ENCODE results near the gene SULT1A2.
"Not testable (repeated sequence)": the region's sequence is repeated elsewhere in the genome, so short reads cannot be mapped to it uniquely, and the experiment has no call there.

Gene SULT1A2

DNA sequence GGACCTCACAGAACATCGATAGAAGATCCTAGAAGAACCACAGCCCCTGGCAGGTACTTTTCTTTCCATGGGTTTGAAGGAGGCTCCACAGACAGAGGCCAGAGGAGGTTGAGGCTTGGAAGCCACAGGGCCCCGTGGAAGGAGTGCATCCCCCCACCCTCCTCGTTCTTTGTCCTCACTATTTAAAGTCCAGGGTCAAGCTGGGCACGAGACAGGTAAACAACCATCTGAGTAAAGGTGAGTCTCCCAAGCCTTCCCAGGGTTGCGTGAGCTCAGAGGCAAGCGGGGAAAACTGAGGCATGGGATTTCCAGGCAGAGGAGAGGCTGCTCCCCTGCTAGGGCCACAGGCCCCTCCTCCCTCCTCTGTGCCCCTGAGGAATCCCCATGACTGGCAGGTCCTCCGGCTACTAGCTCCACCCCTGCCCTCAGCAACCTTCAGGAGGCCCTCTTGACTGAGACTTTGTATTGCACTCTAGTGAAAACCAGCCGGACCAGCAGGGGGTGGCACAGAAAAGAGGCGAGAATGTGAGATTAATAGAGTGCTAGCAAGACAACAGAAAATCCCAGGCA is 927 bp upstream of the SULT1A2 start:
- H3K27me3 ChIP-seq (replicated peaks in 2 of 5; ENCODE audit: control insufficient read depth in 4 of 5, insufficient read depth in 5 of 5, low read length in 4 of 5), result no peaks in the 10 kb centered on the region
- peak; percentile 36 to 77 (median 59) for DNase-seq
- H3K4me1 ChIP-seq (ENCODE audit: control extremely low read depth in 1 of 4, control insufficient read depth in 4 of 4, insufficient read depth in 4 of 4, low read length in 3 of 4), result peaks cover 0 to 22% (median 18%) of the 10 kb centered on the region in 4 experiments
- no peak overlapping the region for H3K27ac ChIP-seq (ENCODE audit: insufficient read depth in 1 of 2, low read depth in 1 of 2, low read length in 2 of 2, poor library complexity in 1 of 2, severe bottlenecking in 2 of 2)
- no peaks in the 10 kb centered on the region for H3K36me3 ChIP-seq (ENCODE audit: control insufficient read depth in 4 of 4, insufficient read depth in 4 of 4, low read length in 3 of 4)
- ChIA-PET CTCF (interaction anchor here (0.8 to 1.5 kb wide), 4 partner anchors 12 to 26 kb away, joined by 3 to 8 read pairs (median 4); partner anchors contain the start of gene SULT1A1), POLR2A (no interaction called here)
- peak overlapping the region in 1 of 7 experiments; percentile 14 for H3K4me3 ChIP-seq (ENCODE audit: control insufficient read depth in 1 of 7, extremely low read depth in 1 of 7, insufficient read depth in 4 of 7, low read depth in 2 of 7, low read length in 6 of 7)
- WGBS (ENCODE audit: insufficient coverage), result 74% methylated on average over 8 of the region's 9 CpGs
- no peaks in the 10 kb centered on the region for H3K9me3 ChIP-seq (ENCODE audit: control extremely low read depth in 1 of 5, control insufficient read depth in 4 of 5, insufficient read depth in 2 of 5, low read depth in 1 of 5, low read length in 4 of 5)

DNA sequence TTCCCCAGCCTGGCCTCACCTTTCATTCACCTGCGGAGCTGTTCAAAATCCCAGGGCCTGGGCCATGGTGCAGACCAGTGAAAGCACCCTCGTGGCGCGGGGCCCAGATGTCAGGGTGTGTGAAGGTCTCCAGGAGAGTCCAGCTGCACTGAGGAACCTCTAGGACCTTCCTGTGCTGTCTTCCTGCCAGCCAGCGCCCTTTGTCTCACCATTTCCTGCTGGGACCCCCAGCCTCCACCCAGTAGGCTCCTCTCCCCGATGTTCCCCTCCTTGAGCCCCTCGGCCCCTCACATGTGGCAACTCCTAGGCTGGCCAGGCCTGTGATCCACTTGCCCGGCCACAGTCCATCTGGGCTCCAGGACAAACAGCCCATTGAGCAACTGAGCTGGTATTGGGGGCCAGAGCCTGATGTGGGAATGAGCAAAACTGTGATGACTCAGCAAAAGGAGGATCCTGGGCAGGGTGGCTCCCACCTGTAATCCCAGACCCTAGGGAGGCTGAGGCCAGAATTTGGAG is 677 bp downstream of the SULT1A2 start:
- CTCF ChIA-PET, result interaction anchor here (1.7 kb wide), 1 partner anchor 8 kb away, joined by 4 read pairs; no protein-coding TSS in a partner anchor
- H3K4me3 ChIP-seq (ENCODE audit: control insufficient read depth in 1 of 7, extremely low read depth in 1 of 7, insufficient read depth in 4 of 7, low read depth in 2 of 7, low read length in 6 of 7), result no peak overlapping the region

DNA sequence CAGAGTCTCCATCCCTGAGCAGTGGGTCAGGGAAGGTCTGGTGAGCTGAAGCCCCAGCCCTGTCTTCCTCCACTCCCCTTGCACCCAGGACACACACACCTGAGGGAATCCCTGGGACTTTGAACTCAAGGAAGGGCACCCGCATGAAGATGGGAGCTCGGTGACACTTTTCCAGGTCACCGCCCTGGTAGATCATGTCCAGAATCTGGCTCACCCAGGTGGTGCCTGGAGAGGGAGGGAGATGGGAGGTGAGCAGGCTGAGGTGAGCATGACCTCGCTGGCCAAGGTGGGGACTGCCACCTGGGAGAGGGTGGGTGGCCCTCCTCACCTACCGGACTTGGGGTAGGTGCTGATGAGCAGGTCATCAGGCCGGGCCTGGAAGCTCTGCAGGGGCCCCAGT is 1.4 kb downstream of the SULT1A2 start:
- H3K9me3 ChIP-seq (ENCODE audit: control extremely low read depth in 1 of 5, control insufficient read depth in 4 of 5, insufficient read depth in 2 of 5, low read depth in 1 of 5, low read length in 4 of 5), result not testable (repeated sequence)

More for the DNA sequence above, 677 bp downstream of the SULT1A2 start:
- POLR2A ChIA-PET, result no interaction called here
- Histone ChIP-seq H3K4me1 (ENCODE audit: control extremely low read depth in 1 of 4, control insufficient read depth in 4 of 4, insufficient read depth in 4 of 4, low read length in 3 of 4) (peaks cover 0 to 22% (median 18%) of the 10 kb centered on the region in 4 experiments), H3K27ac (ENCODE audit: insufficient read depth in 1 of 2, low read depth in 1 of 2, low read length in 2 of 2, poor library complexity in 1 of 2, severe bottlenecking in 2 of 2) (peak overlapping the region in 1 of 2 experiments; percentile 43), H3K36me3 (ENCODE audit: control insufficient read depth in 4 of 4, insufficient read depth in 4 of 4, low read length in 3 of 4) (peaks cover 0 to 9% (median 4%) of the 10 kb centered on the region in 4 experiments), H3K9me3 (ENCODE audit: control extremely low read depth in 1 of 5, control insufficient read depth in 4 of 5, insufficient read depth in 2 of 5, low read depth in 1 of 5, low read length in 4 of 5) (no peaks in the 10 kb centered on the region), H3K27me3 (replicated peaks in 2 of 5; ENCODE audit: control insufficient read depth in 4 of 5, insufficient read depth in 5 of 5, low read length in 4 of 5) (no peaks in the 10 kb centered on the region)
- 92% methylated on average over 2 of the region's 8 CpGs for WGBS (ENCODE audit: insufficient coverage)
- DNase-seq, result no peak

DNA sequence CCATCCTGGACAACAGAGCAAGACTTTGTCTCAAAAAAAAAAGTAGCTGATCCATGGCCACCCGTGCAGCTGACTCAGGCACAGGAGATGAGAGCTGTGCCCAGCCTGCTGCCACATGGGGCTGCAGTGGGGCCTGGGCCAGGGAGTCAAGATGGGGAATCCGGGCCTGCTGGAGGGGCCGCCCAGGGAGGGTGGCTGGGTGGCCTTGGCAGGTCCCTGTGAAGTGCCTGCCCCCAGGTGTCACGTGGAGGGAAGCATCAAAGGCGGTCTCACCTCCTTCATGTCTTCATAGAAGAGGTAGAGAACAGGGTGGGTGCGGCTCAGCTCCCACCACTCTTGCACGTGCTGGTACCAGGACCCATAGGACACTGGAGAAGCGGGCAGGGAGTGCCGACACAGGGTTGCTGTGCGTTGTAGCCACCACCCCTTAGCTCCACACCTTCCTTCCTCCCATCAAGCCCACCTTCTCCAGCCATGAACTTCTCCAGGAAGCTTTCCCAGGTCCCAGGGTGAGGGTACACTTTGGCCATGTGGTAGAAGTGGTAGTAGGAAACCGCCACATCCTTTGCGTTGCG is 3.8 kb downstream of the SULT1A2 start:
- Histone ChIP-seq H3K9me3 (ENCODE audit: control extremely low read depth in 1 of 5, control insufficient read depth in 4 of 5, insufficient read depth in 2 of 5, low read depth in 1 of 5, low read length in 4 of 5) (no peaks in the 10 kb centered on the region), H3K36me3 (ENCODE audit: control insufficient read depth in 4 of 4, insufficient read depth in 4 of 4, low read length in 3 of 4) (peaks cover 5 to 38% (median 21%) of the 10 kb centered on the region in 4 experiments), H3K4me1 (ENCODE audit: control extremely low read depth in 1 of 4, control insufficient read depth in 4 of 4, insufficient read depth in 4 of 4, low read length in 3 of 4) (peaks cover 0 to 20% (median 15%) of the 10 kb centered on the region in 4 experiments), H3K27me3 (replicated peaks in 2 of 5; ENCODE audit: control insufficient read depth in 4 of 5, insufficient read depth in 5 of 5, low read length in 4 of 5) (no peaks in the 10 kb centered on the region), H3K27ac (ENCODE audit: insufficient read depth in 1 of 2, low read depth in 1 of 2, low read length in 2 of 2, poor library complexity in 1 of 2, severe bottlenecking in 2 of 2) (no peak overlapping the region), H3K4me3 (ENCODE audit: control insufficient read depth in 1 of 7, extremely low read depth in 1 of 7, insufficient read depth in 4 of 7, low read depth in 2 of 7, low read length in 6 of 7) (no peak overlapping the region)
- 87% methylated on average over 7 of the region's 13 CpGs for WGBS (ENCODE audit: insufficient coverage)
- DNase-seq, result no peak
- ChIA-PET POLR2A (no interaction called here), CTCF (no interaction called here)

More for the DNA sequence above, 1.4 kb downstream of the SULT1A2 start:
- POLR2A ChIA-PET; H3K27me3 ChIP-seq (replicated peaks in 2 of 5; ENCODE audit: control insufficient read depth in 4 of 5, insufficient read depth in 5 of 5, low read length in 4 of 5); H3K4me3 ChIP-seq (ENCODE audit: control insufficient read depth in 1 of 7, extremely low read depth in 1 of 7, insufficient read depth in 4 of 7, low read depth in 2 of 7, low read length in 6 of 7); H3K27ac ChIP-seq (ENCODE audit: insufficient read depth in 1 of 2, low read depth in 1 of 2, low read length in 2 of 2, poor library complexity in 1 of 2, severe bottlenecking in 2 of 2); DNase-seq: not testable (repeated sequence)
- 100% methylated on average over 3 of the region's 6 CpGs for WGBS (ENCODE audit: insufficient coverage)
- H3K4me1 ChIP-seq (ENCODE audit: control extremely low read depth in 1 of 4, control insufficient read depth in 4 of 4, insufficient read depth in 4 of 4, low read length in 3 of 4), result peaks cover 0 to 22% (median 18%) of the 10 kb centered on the region in 4 experiments
- H3K36me3 ChIP-seq (ENCODE audit: control insufficient read depth in 4 of 4, insufficient read depth in 4 of 4, low read length in 3 of 4), result peaks cover 0 to 16% (median 9%) of the 10 kb centered on the region in 4 experiments
- CTCF ChIA-PET, result interaction anchor here (1.7 to 1.8 kb wide), 2 partner anchors 9 to 22 kb away, joined by 4 to 5 read pairs; no protein-coding TSS in a partner anchor

DNA sequence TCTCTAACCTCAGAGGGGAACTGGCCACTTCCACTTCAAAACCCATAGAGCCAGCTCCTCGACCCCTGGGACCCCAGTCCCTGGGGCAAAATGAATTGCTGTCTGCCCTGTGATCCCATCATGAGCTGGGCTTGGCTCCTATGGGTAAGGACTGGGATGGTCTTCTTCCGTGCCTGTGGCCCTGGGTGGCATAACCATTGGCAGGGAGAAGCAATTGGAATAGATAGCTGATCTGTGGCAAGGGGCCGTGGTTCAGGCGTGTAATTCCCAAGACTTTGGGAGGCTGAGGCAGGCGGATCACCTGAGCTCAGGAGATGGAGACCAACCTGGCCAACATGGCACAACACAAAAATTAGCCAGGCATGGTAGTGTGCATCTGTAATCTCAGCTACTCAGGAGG is 4.3 kb downstream of the SULT1A2 start:
- ChIA-PET POLR2A (no interaction called here), CTCF (no interaction called here)
- Histone ChIP-seq H3K4me1 (ENCODE audit: control extremely low read depth in 1 of 4, control insufficient read depth in 4 of 4, insufficient read depth in 4 of 4, low read length in 3 of 4) (peaks cover 0 to 15% (median 10%) of the 10 kb centered on the region in 4 experiments), H3K36me3 (ENCODE audit: control insufficient read depth in 4 of 4, insufficient read depth in 4 of 4, low read length in 3 of 4) (peaks cover 7 to 42% (median 23%) of the 10 kb centered on the region in 4 experiments), H3K27me3 (replicated peaks in 2 of 5; ENCODE audit: control insufficient read depth in 4 of 5, insufficient read depth in 5 of 5, low read length in 4 of 5) (no peaks in the 10 kb centered on the region), H3K4me3 (ENCODE audit: control insufficient read depth in 1 of 7, extremely low read depth in 1 of 7, insufficient read depth in 4 of 7, low read depth in 2 of 7, low read length in 6 of 7) (no peak overlapping the region), H3K27ac (ENCODE audit: insufficient read depth in 1 of 2, low read depth in 1 of 2, low read length in 2 of 2, poor library complexity in 1 of 2, severe bottlenecking in 2 of 2) (no peak overlapping the region), H3K9me3 (ENCODE audit: control extremely low read depth in 1 of 5, control insufficient read depth in 4 of 5, insufficient read depth in 2 of 5, low read depth in 1 of 5, low read length in 4 of 5) (no peaks in the 10 kb centered on the region)
- WGBS (ENCODE audit: insufficient coverage), result 96% methylated on average over 5 of the region's 5 CpGs
- DNase-seq, result no peak

DNA sequence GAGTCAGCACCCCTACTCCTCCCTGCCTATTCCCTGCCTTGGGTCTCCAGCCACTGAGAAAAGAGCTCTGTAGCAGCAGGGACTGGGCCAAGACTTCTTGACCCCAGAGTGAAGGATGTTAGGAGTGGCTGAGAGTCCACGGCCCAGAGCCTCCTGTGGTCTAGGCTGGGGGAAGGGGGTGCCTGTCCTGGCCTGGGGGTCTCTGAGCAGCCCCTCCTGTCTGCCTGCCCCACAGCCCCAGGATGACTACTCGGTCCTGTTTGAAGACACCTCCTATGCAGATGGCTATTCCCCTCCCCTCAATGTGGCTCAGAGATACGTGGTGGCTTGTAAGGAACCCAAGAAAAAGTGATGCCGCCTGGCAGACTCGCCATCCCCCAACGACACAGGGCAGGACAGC is 5.5 kb downstream of the SULT1A2 start:
- WGBS (ENCODE audit: insufficient coverage), result 93% methylated on average over 5 of the region's 6 CpGs
- CTCF ChIA-PET, result no interaction called here
- Histone ChIP-seq H3K36me3 (ENCODE audit: control insufficient read depth in 4 of 4, insufficient read depth in 4 of 4, low read length in 3 of 4) (peaks cover 7 to 52% (median 28%) of the 10 kb centered on the region in 4 experiments), H3K27ac (ENCODE audit: insufficient read depth in 1 of 2, low read depth in 1 of 2, low read length in 2 of 2, poor library complexity in 1 of 2, severe bottlenecking in 2 of 2) (no peak overlapping the region), H3K4me3 (ENCODE audit: control insufficient read depth in 1 of 7, extremely low read depth in 1 of 7, insufficient read depth in 4 of 7, low read depth in 2 of 7, low read length in 6 of 7) (no peak overlapping the region), H3K4me1 (ENCODE audit: control extremely low read depth in 1 of 4, control insufficient read depth in 4 of 4, insufficient read depth in 4 of 4, low read length in 3 of 4) (peaks cover 0 to 3% (median 0%) of the 10 kb centered on the region in 4 experiments), H3K27me3 (replicated peaks in 2 of 5; ENCODE audit: control insufficient read depth in 4 of 5, insufficient read depth in 5 of 5, low read length in 4 of 5) (no peaks in the 10 kb centered on the region), H3K9me3 (ENCODE audit: control extremely low read depth in 1 of 5, control insufficient read depth in 4 of 5, insufficient read depth in 2 of 5, low read depth in 1 of 5, low read length in 4 of 5) (no peaks in the 10 kb centered on the region)
- POLR2A ChIA-PET, result no interaction called here
- DNase-seq, result no peak
